ENCODE data around the gene HAND2. TPM values are rescaled to one million over a fixed set of nuclear protein-coding genes. Genes with fewer than 3 reads are reported as not detected.

The HAND2 gene
- total RNA-seq, 1 experiment from 2014 or later: 0.31 TPM

DNA sequence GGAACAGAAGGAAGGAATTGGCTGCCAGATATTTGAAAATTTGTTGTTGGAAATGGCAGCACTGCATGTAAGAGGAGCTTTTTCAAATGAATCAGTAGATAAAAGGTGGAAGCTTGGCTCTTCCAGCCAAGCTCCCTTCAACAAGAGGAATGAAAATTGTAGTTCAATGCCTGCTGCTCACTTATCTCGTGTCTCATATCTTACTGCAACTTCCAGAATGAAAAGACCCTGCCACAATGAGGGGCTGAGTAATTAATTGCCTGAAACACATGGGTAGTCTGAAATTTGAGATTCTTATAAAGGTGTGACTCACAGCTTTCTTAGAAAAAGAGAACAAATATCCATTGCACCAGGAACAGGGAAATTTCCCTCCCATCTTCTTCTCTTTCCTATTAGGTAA is 53.0 kb downstream of the HAND2 start:
- ATAC-seq (no peak), DNase-seq (ENCODE audit: low read depth, low spot score) (no peak)
- TF ChIP-seq POLR2AphosphoS5 (IDR thresholded peaks at IDR 0.05; ENCODE audit: low read depth, low read length): no peak
- H3K4me3 ChIP-seq (ENCODE audit: low read depth in 2 of 2, low read length in 2 of 2): no peak overlapping the region
- H3K4me1 ChIP-seq (ENCODE audit: control insufficient read depth, insufficient read depth, low read length): no peaks in the 10 kb centered on the region
- H3K27ac ChIP-seq (ENCODE audit: low read length): no peak overlapping the region
- ChIA-PET CTCF (no interaction called here), POLR2A (no interaction called here)
- H3K27me3 ChIP-seq (ENCODE audit: control insufficient read depth, insufficient read depth, low read length): no peaks in the 10 kb centered on the region
- in situ Hi-C loops (cut with HindIII; ENCODE audit: low pct_unique_long_range_greater_than_20kb, low sequenced_read_pairs): no loop called here
- BruUV-seq (replicated peaks): no TSS peak
- no peaks in the 10 kb centered on the region for H3K9me3 ChIP-seq (ENCODE audit: control insufficient read depth, insufficient read depth, low read depth, low read length)
- H3K36me3 ChIP-seq (ENCODE audit: control insufficient read depth, insufficient read depth, low read length): no peaks in the 10 kb centered on the region
- intact Hi-C loops (cut with micrococcal nuclease; ENCODE audit: unreplicated experiment): no loop called here

Other genes starting within 250 kb of the HAND2 start
- gene HMGB2, start 195.9 kb downstream of the HAND2 start, total RNA-seq (2021; ENCODE audit: unreplicated experiment): 183 TPM
- 23.4 TPM for gene SAP30, start 159.3 kb downstream of the HAND2 start, total RNA-seq (2021; ENCODE audit: unreplicated experiment)
- gene SCRG1, start 131.1 kb downstream of the HAND2 start, total RNA-seq (2021; ENCODE audit: unreplicated experiment): not detected